ENCODE data around the gene INA. TPM values are rescaled to one million over a fixed set of nuclear protein-coding genes. Genes with fewer than 3 reads are reported as not detected.

INA gene
- total RNA-seq, 1 experiment from 2014 or later, result 14.0 TPM

DNA sequence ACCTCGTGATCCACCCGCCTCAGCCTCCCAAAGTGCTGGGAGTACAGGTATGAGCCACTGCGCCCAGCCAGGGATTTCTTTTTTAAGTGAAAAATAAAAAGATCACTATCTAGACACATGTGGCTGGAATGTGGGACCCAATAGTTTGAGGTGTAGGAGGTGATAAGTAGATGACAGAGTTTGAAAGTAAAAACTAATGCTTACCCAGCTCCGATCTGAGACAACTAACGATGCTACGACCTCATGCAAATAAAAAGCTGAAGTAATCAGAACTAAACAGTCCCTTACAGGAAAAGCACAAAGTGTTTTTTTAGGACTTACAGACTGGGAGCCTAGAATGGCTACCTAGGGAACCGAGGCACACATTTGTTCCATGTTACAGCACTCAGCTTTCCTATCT is 51.0 kb downstream of the INA start:
- Histone ChIP-seq H2AFZ (ENCODE audit: low read length) (no peak overlapping the region), H4K20me1 (ENCODE audit: control insufficient read depth, insufficient read depth, insufficient read length) (no peaks in the 10 kb centered on the region), H2BK5ac (ENCODE audit: insufficient read length, low read length) (no peak overlapping the region), H4K8ac (replicated peaks; ENCODE audit: insufficient read length, low read depth, low read length) (no peak overlapping the region), H3T11ph (ENCODE audit: low read length) (no peak overlapping the region), H3K27me3 (ENCODE audit: insufficient read depth, low read length) (no peaks in the 10 kb centered on the region), H3K4me2 (ENCODE audit: insufficient read depth, insufficient read length, low read length) (no peak overlapping the region), H2BK20ac (ENCODE audit: low read depth, low read length, poor library complexity, severe bottlenecking) (no peak overlapping the region), H3K14ac (ENCODE audit: insufficient read depth, low read length) (no peak overlapping the region), H3K23me2 (ENCODE audit: insufficient read length, low read depth, low read length, poor library complexity, severe bottlenecking) (no peaks in the 10 kb centered on the region), H3K27ac (ENCODE audit: insufficient read length, low read depth, low read length) (no peak overlapping the region), H3K9ac (ENCODE audit: extremely low read depth, insufficient read length, low read length) (no peak overlapping the region), H2BK12ac (ENCODE audit: insufficient read length, low read depth, low read length) (no peak overlapping the region), H3K79me1 (ENCODE audit: insufficient read depth, low read depth, low read length, poor library complexity, severe bottlenecking) (no peaks in the 10 kb centered on the region), H2BK15ac (ENCODE audit: low read depth, low read length) (no peak overlapping the region), H2AK5ac (ENCODE audit: insufficient read length, low read length) (no peak overlapping the region), H3K4me1 (ENCODE audit: insufficient read depth, low read length) (no peaks in the 10 kb centered on the region), H2BK120ac (ENCODE audit: low read depth, low read length, poor library complexity, severe bottlenecking) (no peak overlapping the region), H3K4ac (ENCODE audit: low read depth, low read length) (no peak overlapping the region), H3K9me3 (ENCODE audit: control insufficient read depth, low read depth, low read length) (no peaks in the 10 kb centered on the region), H3K56ac (ENCODE audit: insufficient read length, low read depth, low read length) (no peak overlapping the region), H3K18ac (ENCODE audit: insufficient read length, low read depth, low read length) (no peak overlapping the region), H4K5ac (ENCODE audit: insufficient read length, low read depth, low read length) (no peak overlapping the region), H3K79me2 (ENCODE audit: insufficient read depth, low read length) (no peaks in the 10 kb centered on the region), H4K91ac (ENCODE audit: insufficient read length, low read depth, low read length) (no peak overlapping the region), H3K23ac (ENCODE audit: insufficient read length, low read depth, low read length) (no peak overlapping the region)
- Mint-ChIP-seq H3K27ac (no peak overlapping the region), H3K4me1 (no peaks in the 10 kb centered on the region), H3K36me3 (ENCODE audit: insufficient read depth in 1 of 3, low read depth in 3 of 3) (peaks cover 28 to 76% (median 61%) of the 10 kb centered on the region in 3 experiments; a peak in 6 of 7 replicates), H3K9me3 (no peaks in the 10 kb centered on the region), H3K27me3 (ENCODE audit: low read depth) (no peaks in the 10 kb centered on the region), H3K4me3 (no peak overlapping the region)
- TF ChIP-seq, protein P1, sequence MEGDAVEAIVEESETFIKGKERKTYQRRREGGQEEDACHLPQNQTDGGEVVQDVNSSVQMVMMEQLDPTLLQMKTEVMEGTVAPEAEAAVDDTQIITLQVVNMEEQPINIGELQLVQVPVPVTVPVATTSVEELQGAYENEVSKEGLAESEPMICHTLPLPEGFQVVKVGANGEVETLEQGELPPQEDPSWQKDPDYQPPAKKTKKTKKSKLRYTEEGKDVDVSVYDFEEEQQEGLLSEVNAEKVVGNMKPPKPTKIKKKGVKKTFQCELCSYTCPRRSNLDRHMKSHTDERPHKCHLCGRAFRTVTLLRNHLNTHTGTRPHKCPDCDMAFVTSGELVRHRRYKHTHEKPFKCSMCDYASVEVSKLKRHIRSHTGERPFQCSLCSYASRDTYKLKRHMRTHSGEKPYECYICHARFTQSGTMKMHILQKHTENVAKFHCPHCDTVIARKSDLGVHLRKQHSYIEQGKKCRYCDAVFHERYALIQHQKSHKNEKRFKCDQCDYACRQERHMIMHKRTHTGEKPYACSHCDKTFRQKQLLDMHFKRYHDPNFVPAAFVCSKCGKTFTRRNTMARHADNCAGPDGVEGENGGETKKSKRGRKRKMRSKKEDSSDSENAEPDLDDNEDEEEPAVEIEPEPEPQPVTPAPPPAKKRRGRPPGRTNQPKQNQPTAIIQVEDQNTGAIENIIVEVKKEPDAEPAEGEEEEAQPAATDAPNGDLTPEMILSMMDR (conservative IDR thresholded peaks at IDR 0.05), result no peak
- no peak for DNase-seq
- no CpG with 5 or more reads among the region's 7 CpGs for WGBS (ENCODE audit: extremely low coverage, insufficient read length, low lambda C conversion rate)
